ENCODE measurements around the gene TNFRSF4. TPM values are rescaled to one million over a fixed set of nuclear protein-coding genes. Genes with fewer than 3 reads are reported as not detected.

The TNFRSF4 gene
- total RNA-seq, 6 donors from 2014 or later, result 0.46 to 15.4 (median 2.4) TPM

DNA sequence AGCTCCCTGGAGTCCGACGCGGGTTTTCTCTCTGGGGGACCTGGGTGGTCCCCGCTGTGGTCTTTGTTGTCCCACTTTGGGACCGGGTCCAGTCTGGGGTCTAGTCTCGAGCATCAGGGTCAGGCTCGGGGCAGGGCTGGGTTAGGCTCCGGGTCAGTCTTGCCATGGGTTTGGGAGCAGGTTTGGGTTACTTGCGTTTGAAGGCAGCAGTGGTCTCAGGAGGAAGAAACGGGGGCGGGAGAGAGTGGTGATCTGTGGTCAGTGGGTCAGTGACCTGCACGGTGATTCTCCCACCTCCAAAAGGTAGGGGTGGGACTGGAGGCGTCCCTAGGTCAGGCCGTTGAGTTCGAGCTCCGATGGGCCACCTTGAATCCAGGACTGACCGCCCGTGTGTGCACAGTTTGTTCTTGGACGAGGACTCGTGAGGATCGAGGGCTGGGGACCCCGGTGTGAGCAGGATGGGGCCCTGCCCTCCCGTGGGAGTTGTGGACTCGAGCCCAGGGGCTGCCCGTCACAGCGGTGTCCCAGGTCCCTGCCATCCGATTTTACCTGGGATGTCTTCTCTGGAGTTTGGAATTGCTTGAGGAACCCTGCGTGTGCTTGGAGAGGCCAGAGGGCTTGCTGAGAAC is 20.3 kb upstream of the TNFRSF4 start:
- H3K9me3 ChIP-seq, result peaks cover 0 to 3% (median 0%) of the 10 kb centered on the region in 4 donors
- ATAC-seq (ENCODE audit: low FRiP score in 2 of 2) (no peak), DNase-seq (peak in 1 of 2 donors; percentile 45)
- no peak overlapping the region for H3K4me3 ChIP-seq
- peaks cover 0 to 20% (median 8%) of the 10 kb centered on the region in 4 donors for H3K27me3 ChIP-seq
- TF ChIP-seq EP300 (IDR thresholded peaks at IDR 0.05), result no peak
- no peak overlapping the region for H3K27ac ChIP-seq
- no peaks in the 10 kb centered on the region for H3K36me3 ChIP-seq
- WGBS, 2 donors, result 95 to 96% methylated on average over 21 to 27 of the region's 28 CpGs
- H3K4me1 ChIP-seq, result peaks cover 32 to 66% (median 39%) of the 10 kb centered on the region in 4 donors

DNA sequence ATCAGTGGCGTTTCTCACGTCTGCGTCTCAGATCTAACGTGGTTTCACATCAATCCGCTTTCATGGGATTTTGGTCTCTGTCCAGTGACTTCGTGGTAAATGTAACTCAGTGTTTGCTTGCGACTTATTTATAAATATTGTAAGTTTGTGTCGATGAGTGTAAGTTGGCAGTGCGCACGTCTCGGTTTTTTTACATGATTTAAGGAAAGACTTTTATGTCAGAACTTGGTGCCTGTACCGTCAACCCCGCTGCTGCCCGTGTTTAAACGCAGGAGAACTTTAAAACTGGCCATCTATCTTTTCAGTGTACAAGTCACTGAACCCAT is 19.6 kb upstream of the TNFRSF4 start:
- H3K36me3 ChIP-seq, result peaks cover under 1 to 5% (median 3%) of the 10 kb centered on the region in 4 donors

DNA sequence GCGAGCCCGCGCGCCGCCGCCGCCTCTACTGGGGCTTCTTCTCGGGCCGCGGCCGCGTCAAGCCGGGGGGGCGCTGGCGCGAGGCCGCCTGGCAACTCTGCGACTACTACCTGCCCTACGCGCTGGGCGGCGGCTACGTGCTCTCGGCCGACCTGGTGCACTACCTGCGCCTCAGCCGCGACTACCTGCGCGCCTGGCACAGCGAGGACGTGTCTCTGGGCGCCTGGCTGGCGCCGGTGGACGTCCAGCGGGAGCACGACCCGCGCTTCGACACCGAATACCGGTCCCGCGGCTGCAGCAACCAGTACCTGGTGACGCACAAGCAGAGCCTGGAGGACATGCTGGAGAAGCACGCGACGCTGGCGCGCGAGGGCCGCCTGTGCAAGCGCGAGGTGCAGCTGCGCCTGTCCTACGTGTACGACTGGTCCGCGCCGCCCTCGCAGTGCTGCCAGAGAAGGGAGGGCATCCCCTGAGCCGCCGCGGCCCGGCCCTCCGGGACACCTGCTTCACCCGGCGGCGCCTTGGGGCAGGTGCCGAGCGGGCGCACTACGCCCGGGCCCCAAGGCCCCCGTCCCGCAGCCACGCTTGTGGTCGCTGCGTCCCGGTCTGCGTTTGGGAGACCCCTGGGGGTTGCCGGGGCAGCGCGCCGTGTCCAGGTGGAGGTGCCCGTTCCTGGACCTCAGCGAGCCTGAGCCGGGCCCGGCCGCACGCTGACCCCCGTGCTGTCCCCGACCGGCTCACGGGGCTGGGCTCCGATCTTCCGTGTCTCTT is 19.0 kb upstream of the TNFRSF4 start:
- peaks cover 0 to 3% (median 0%) of the 10 kb centered on the region in 4 donors for H3K9me3 ChIP-seq
- peaks cover 6 to 10% (median 8%) of the 10 kb centered on the region in 4 donors for H3K36me3 ChIP-seq
- peak overlapping the region in 3 of 4 donors; percentile 49 to 97 (median 83) for H3K4me3 ChIP-seq
- 80 to 87% methylated on average over 44 to 70 of the region's 98 CpGs for WGBS, 2 donors
- ATAC-seq (ENCODE audit: low FRiP score in 2 of 2), result no peak
- DNase-seq, result peak in 1 of 2 donors; percentile 89
- no peak for TF ChIP-seq POLR2A (IDR thresholded peaks at IDR 0.05)
- no peak for TF ChIP-seq POLR2AphosphoS5 (IDR thresholded peaks at IDR 0.05)
- TF ChIP-seq CTCF (IDR thresholded peaks at IDR 0.05), result no peak
- TF ChIP-seq EP300 (IDR thresholded peaks at IDR 0.05), result no peak
- H3K27ac ChIP-seq, result no peak overlapping the region
- peaks cover 32 to 63% (median 39%) of the 10 kb centered on the region in 4 donors for H3K4me1 ChIP-seq
- H3K27me3 ChIP-seq, result peaks cover 0 to 8% (median 2%) of the 10 kb centered on the region in 4 donors

More for the DNA sequence above, 19.6 kb upstream of the TNFRSF4 start:
- DNase-seq, result no peak
- Histone ChIP-seq H3K9me3 (peaks cover 0 to 3% (median 0%) of the 10 kb centered on the region in 4 donors), H3K4me1 (peaks cover 32 to 68% (median 39%) of the 10 kb centered on the region in 4 donors), H3K27me3 (peaks cover 0 to 13% (median 4%) of the 10 kb centered on the region in 4 donors), H3K4me3 (no peak overlapping the region), H3K27ac (no peak overlapping the region)
- 96 to 97% methylated on average over 15 of the region's 15 CpGs for WGBS, 2 donors
- ATAC-seq (ENCODE audit: low FRiP score in 2 of 2), result no peak
- TF ChIP-seq POLR2A (IDR thresholded peaks at IDR 0.05) (no peak), POLR2AphosphoS5 (IDR thresholded peaks at IDR 0.05) (no peak), CTCF (IDR thresholded peaks at IDR 0.05) (no peak), EP300 (IDR thresholded peaks at IDR 0.05) (no peak)

DNA sequence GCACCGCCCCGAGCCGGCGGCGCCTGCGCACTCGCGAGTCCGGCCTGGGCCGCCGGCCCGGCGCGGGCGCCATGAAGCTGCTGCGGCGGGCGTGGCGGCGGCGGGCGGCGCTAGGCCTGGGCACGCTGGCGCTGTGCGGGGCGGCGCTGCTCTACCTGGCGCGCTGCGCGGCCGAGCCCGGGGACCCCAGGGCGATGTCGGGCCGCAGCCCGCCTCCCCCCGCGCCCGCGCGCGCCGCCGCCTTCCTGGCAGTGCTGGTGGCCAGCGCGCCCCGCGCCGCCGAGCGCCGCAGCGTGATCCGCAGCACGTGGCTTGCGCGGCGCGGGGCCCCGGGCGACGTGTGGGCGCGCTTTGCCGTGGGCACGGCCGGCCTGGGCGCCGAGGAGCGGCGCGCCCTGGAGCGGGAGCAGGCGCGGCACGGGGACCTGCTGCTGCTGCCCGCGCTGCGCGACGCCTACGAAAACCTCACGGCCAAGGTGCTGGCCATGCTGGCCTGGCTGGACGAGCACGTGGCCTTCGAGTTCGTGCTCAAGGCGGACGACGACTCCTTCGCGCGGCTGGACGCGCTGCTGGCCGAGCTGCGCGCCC is 18.3 kb upstream of the TNFRSF4 start, which contains the start of gene B3GALT6:
B3GALT6 (plus strand) TSS at position 30 of the 588 bp plus-strand sequence; CDS start at position 72, 42 bp downstream.
- Histone ChIP-seq H3K4me3 (peak within 1 kb of the TSS; percentile 76 to 97 (median 86)), H3K27me3 (peaks cover 0 to 1% (median 0%) of the 10 kb centered on the region in 4 donors), H3K9me3 (peaks cover 0 to 3% (median 0%) of the 10 kb centered on the region in 4 donors), H3K27ac (peak within 1 kb of the TSS; percentile 81 to 96 (median 90)), H3K4me1 (peaks cover 32 to 56% (median 34%) of the 10 kb centered on the region in 4 donors), H3K36me3 (peaks cover 8 to 17% (median 15%) of the 10 kb centered on the region in 4 donors)
- DNase-seq (no peak), ATAC-seq (ENCODE audit: low FRiP score in 2 of 2) (no peak)
- 13% methylated on average over 8 of the region's 100 CpGs; no CpG with 5 or more reads in 1 of the 2 donors for WGBS, 2 donors
- TF ChIP-seq CTCF (IDR thresholded peaks at IDR 0.05), result peak in 3 of 6 experiments; percentile 10 to 29 (median 21)
- TF ChIP-seq POLR2A (IDR thresholded peaks at IDR 0.05), result no peak

All from upper lobe of left lung (tissue), 6 donors.